ENCODE data around the gene PILRA.

PILRA gene

GRCh38 chr7:100411101-100411500 lies 37.8 kb downstream of the PILRA start:
- DNase-seq (ENCODE audit: low read depth in 2 of 2) = no peak

- no peak for DNase-seq (ENCODE audit: low read depth in 2 of 2)
Measured at GRCh38 chr7:100413346-100413745, 40.1 kb downstream of the PILRA start.

- DNase-seq (ENCODE audit: low read depth in 2 of 2) = no peak
Measured at GRCh38 chr7:100413889-100414288, 40.6 kb downstream of the PILRA start.

- DNase-seq (ENCODE audit: low read depth in 2 of 2) = no peak
Measured at GRCh38 chr7:100415448-100415847, 42.2 kb downstream of the PILRA start.

GRCh38 chr7:100418930-100419659 lies 45.8 kb downstream of the PILRA start:
- no peak for DNase-seq (ENCODE audit: low read depth in 2 of 2)

- no peak for DNase-seq (ENCODE audit: low read depth in 2 of 2)
Measured at GRCh38 chr7:100419660-100420226, 46.5 kb downstream of the PILRA start.

- DNase-seq (ENCODE audit: low read depth in 2 of 2) = no peak
Measured at GRCh38 chr7:100423315-100423714, 50.0 kb downstream of the PILRA start.

GRCh38 chr7:100425347-100425746 lies 52.1 kb downstream of the PILRA start:
- DNase-seq (ENCODE audit: low read depth in 2 of 2) = no peak

- no peak for DNase-seq (ENCODE audit: low read depth in 2 of 2)
Measured at GRCh38 chr7:100426516-100426915, 53.2 kb downstream of the PILRA start.

GRCh38 chr7:100427762-100428198 lies 54.5 kb downstream of the PILRA start:
- DNase-seq (ENCODE audit: low read depth in 2 of 2) = no peak

- peak; percentile 93 to 95 for DNase-seq (ENCODE audit: low read depth in 2 of 2)
Measured at GRCh38 chr7:100428199-100428966, 55.1 kb downstream of the PILRA start, which contains the start of gene ZCWPW1. ZCWPW1 (minus strand) TSS chr7:100428703; CDS start chr7:100420649, 8,054 bp downstream.

- peak; percentile 100 for DNase-seq (ENCODE audit: low read depth in 2 of 2)
Measured at GRCh38 chr7:100428967-100429636, 55.8 kb downstream of the PILRA start.

GRCh38 chr7:100429637-100430492 lies 56.6 kb downstream of the PILRA start, which contains the start of gene MEPCE:
MEPCE (plus strand) TSS chr7:100429831; CDS start chr7:100430019, 188 bp downstream.
- DNase-seq (ENCODE audit: low read depth in 2 of 2) = peak; percentile 95 to 98

GRCh38 chr7:100430493-100431285 lies 57.4 kb downstream of the PILRA start:
- no peak for DNase-seq (ENCODE audit: low read depth in 2 of 2)

- no peak for DNase-seq (ENCODE audit: low read depth in 2 of 2)
Measured at GRCh38 chr7:100431286-100431735, 58.0 kb downstream of the PILRA start.

GRCh38 chr7:100432053-100432452 lies 58.8 kb downstream of the PILRA start:
- DNase-seq (ENCODE audit: low read depth in 2 of 2) = no peak

GRCh38 chr7:100432621-100433275 lies 59.5 kb downstream of the PILRA start:
- no peak for DNase-seq (ENCODE audit: low read depth in 2 of 2)

- DNase-seq (ENCODE audit: low read depth in 2 of 2) = no peak
Measured at GRCh38 chr7:100433276-100433591, 59.9 kb downstream of the PILRA start.

GRCh38 chr7:100433592-100434296 lies 60.5 kb downstream of the PILRA start:
- no peak for DNase-seq (ENCODE audit: low read depth in 2 of 2)
